Testis (tissue), 3 donors: ENCODE data around the gene AKR1B1. TPM values are rescaled to one million over a fixed set of nuclear protein-coding genes. Genes with fewer than 3 reads are reported as not detected.

ENCODE experiments used
- DNase-seq: peaks from one replicate; pipeline ENCODE4 v3.0.0-alpha.2; 2019
- H3K27ac ChIP-seq, 2 donors: fragments of 200-600 bp; sonication (generic); one replicate each; pipeline ENCODE4 v1.5.1; 2019
- H3K27me3 ChIP-seq: fragments of 200-600 bp; sonication (generic); one replicate; pipeline ENCODE4 v1.5.1; 2019
- H3K36me3 ChIP-seq: fragments of 200-600 bp; sonication (generic); one replicate; pipeline ENCODE4 v1.5.1; 2017; ENCODE audit warnings: low read depth; ENCODE audit errors: missing control alignments
- H3K4me1 ChIP-seq: fragments of 200-600 bp; sonication (generic); one replicate; pipeline ENCODE4 v1.5.1; 2019
- H3K4me3 ChIP-seq, 2 donors: fragments of 200-600 bp; sonication (generic); one replicate each; pipeline ENCODE4 v1.5.1; 2017 to 2019
- H3K9me3 ChIP-seq: fragments of 200-600 bp; sonication (generic); one replicate; pipeline ENCODE4 v1.5.1; 2017
- POLR2A ChIP-seq: fragments of 450-650 bp; IDR thresholded peaks from one replicate; pipeline ENCODE4 v1.6.1; 2017; ENCODE audit warnings: antibody characterized with exemption, mild to moderate bottlenecking, moderate library complexity
- WGBS, 2 donors: methylation state at CpG; one replicate each; pipeline ENCODE4 v1.1.5; 2018; 5-methylcytosine and 5-hydroxymethylcytosine counted together
- intact Hi-C: fragments of 100-400 bp; cut with DNase I; formaldehyde crosslinking; loops from one replicate; pipeline ENCODE4 v1.15.1; 2023; ENCODE audit warnings: low total_unique reads
- polyA plus RNA-seq: library from polyadenylated mRNA; stranded (reverse); fragments of 350-450 nt; fragmentation: Illumina TruSeq; extraction: RNeasy Lipid Tissue Mini Kit (QIAGEN cat#74804); gene quantifications from one replicate; pipeline ENCODE4 v1.2.3, GENCODE V29; 2014; ENCODE audit warnings: low read depth, low replicate concordance; ENCODE audit not compliant: insufficient read depth
- total RNA-seq, 2 donors: library from RNA; depleted of rRNA; stranded (reverse); fragments of >200 nt; gene quantifications; one replicate each; pipeline ENCODE4 v1.2.3, GENCODE V29; 2016
- TF ChIP-seq, protein P1 (sequence below), 3 experiments: fragments of 450-650 bp in 2 of 3; fragments of 200-600 bp in 1 of 3; sonication (generic) in 1 of 3; IDR thresholded peaks; one replicate each; pipeline ENCODE4 v1.5.1; 2016 to 2019; ENCODE audit warnings: antibody characterized with exemption in 3 of 3, mild to moderate bottlenecking in 2 of 3, moderate library complexity in 1 of 3

AKR1B1 gene
- total and polyA plus RNA-seq, 3 donors from 2014 or later = 99.8 to 129 (median 105) TPM

DNA sequence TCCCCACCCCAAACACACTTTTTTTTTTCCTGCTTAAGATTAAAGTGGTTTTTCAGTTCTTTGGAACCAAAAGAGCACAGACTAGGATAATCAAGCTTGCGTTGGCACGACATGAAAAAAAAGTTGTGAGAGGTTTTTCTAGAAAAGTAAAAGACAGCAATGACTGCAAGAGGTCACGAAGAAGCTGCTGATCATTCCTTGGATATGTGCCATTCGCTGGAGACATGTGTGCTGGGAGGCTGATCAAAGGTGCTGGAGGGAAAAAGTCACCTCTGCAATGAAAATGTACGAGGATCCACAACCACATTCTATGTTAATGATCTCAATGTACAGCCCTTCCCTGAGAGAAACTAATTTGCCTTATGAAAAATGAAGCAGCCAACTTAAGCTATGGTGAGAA is 5.4 kb downstream of the AKR1B1 start:
- no peaks in the 10 kb centered on the region for H3K36me3 ChIP-seq
- H3K27ac ChIP-seq = no peak overlapping the region
- no peak for DNase-seq
- TF ChIP-seq, protein P1, sequence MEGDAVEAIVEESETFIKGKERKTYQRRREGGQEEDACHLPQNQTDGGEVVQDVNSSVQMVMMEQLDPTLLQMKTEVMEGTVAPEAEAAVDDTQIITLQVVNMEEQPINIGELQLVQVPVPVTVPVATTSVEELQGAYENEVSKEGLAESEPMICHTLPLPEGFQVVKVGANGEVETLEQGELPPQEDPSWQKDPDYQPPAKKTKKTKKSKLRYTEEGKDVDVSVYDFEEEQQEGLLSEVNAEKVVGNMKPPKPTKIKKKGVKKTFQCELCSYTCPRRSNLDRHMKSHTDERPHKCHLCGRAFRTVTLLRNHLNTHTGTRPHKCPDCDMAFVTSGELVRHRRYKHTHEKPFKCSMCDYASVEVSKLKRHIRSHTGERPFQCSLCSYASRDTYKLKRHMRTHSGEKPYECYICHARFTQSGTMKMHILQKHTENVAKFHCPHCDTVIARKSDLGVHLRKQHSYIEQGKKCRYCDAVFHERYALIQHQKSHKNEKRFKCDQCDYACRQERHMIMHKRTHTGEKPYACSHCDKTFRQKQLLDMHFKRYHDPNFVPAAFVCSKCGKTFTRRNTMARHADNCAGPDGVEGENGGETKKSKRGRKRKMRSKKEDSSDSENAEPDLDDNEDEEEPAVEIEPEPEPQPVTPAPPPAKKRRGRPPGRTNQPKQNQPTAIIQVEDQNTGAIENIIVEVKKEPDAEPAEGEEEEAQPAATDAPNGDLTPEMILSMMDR (IDR thresholded peaks at IDR 0.05) = no peak
- no peak for TF ChIP-seq POLR2A
- H3K4me1 ChIP-seq = peaks cover 11% of the 10 kb centered on the region
- 74 to 80% methylated on average over 5 of the region's 5 CpGs for WGBS, 2 donors
- no peaks in the 10 kb centered on the region for H3K9me3 ChIP-seq
- intact Hi-C loops = loop anchor here (10.0 kb wide), 1 partner anchor 51 kb away; no protein-coding TSS in a partner anchor
- H3K27me3 ChIP-seq = no peaks in the 10 kb centered on the region
- no peak overlapping the region for H3K4me3 ChIP-seq

DNA sequence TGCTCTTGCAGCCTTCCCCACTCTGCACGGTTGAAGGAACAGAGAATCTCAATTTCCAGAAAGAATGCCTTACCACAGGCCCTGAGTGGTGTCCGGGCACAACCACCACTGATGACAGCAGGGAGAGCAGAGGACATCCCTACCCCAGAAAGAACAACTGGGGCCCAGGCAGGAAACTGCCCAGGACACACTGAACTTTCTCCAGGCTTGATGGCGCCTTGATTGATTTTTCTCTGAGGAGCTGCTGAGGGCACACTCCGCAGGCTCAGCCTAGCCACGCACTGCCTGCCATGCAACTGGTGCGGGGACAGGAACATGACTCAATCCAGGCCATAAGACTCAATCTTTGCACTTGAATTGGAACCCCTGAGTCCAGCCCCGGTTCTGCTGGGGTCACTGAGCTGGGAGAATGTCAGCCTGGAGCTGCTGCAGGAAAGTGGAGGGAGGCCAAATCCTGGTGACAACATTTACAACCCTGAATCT is 5.9 kb downstream of the AKR1B1 start:
- Histone ChIP-seq H3K4me1 (peaks cover 11% of the 10 kb centered on the region), H3K27me3 (no peaks in the 10 kb centered on the region), H3K4me3 (no peak overlapping the region), H3K36me3 (no peaks in the 10 kb centered on the region), H3K27ac (peak overlapping the region in 1 of 2 donors; percentile 20), H3K9me3 (no peaks in the 10 kb centered on the region)
- intact Hi-C loops = loop anchor here (10.0 kb wide), 1 partner anchor 52 kb away; no protein-coding TSS in a partner anchor
- no peak for TF ChIP-seq POLR2A
- TF ChIP-seq, protein P1 (IDR thresholded peaks at IDR 0.05) = no peak
- WGBS, 2 donors = 84 to 91% methylated on average over 6 to 7 of the region's 7 CpGs
- no peak for DNase-seq

DNA sequence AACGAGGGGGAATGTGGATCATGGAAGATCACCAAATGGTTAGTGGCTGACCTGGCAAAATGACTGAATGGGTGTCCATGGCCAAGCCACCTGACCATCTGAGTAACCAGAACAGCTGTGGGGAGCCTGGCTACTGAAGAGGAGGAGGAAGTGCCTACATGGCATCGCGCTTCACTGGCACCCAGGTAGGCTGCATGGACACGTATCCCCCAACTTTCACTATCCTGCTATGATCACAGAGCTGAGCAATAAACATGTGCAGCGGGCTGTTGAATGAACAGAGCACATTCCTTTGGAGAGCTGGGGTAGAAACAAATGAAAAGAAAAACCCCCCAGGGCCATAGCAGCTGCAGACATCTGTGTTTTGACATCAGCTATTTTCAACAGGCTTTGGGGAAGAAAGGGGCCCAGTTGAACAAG is 6.5 kb downstream of the AKR1B1 start:
- intact Hi-C loops = loop anchor here (10.0 kb wide), 1 partner anchor 52 kb away; no protein-coding TSS in a partner anchor
- DNase-seq = no peak
- no peaks in the 10 kb centered on the region for H3K27me3 ChIP-seq
- no peak overlapping the region for H3K27ac ChIP-seq
- H3K4me3 ChIP-seq = no peak overlapping the region
- no peaks in the 10 kb centered on the region for H3K9me3 ChIP-seq
- no peaks in the 10 kb centered on the region for H3K36me3 ChIP-seq
- TF ChIP-seq, protein P1 (IDR thresholded peaks at IDR 0.05) = no peak
- TF ChIP-seq POLR2A = no peak
- H3K4me1 ChIP-seq = peaks cover 11% of the 10 kb centered on the region
- 75 to 80% methylated on average over 4 to 5 of the region's 5 CpGs for WGBS, 2 donors

DNA sequence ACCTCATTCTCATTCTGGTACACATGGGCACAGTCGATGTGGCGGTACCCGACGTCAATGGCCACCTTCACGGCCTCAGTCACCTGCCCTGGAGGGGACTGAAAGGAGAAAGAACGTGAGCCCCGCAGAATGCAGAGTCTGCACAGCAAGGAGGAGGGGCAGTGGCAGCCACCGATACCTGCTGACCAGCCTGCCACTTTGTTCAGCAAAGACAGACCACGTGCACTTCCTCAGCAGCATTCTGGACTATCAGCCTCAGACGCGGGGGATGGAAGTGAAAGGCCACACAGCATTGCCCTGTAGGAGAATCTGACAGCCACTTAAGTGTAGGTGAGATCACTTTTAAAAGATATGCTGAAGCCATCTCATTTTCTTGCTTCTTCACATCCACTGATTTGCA is 7.2 kb downstream of the AKR1B1 start:
- peaks cover 11% of the 10 kb centered on the region for H3K4me1 ChIP-seq
- H3K36me3 ChIP-seq = no peaks in the 10 kb centered on the region
- intact Hi-C loops = loop anchor here (10.0 kb wide), 1 partner anchor 53 kb away; no protein-coding TSS in a partner anchor

More for the DNA sequence above, 7.2 kb downstream of the AKR1B1 start:
- H3K9me3 ChIP-seq = no peaks in the 10 kb centered on the region
- no peaks in the 10 kb centered on the region for H3K27me3 ChIP-seq
- 70 to 88% methylated on average over 4 to 11 of the region's 11 CpGs for WGBS, 2 donors
- no peak overlapping the region for H3K27ac ChIP-seq
- H3K4me3 ChIP-seq = no peak overlapping the region
- TF ChIP-seq POLR2A = no peak
- TF ChIP-seq, protein P1 (IDR thresholded peaks at IDR 0.05) = no peak
- DNase-seq = no peak
